OCI-M1 (cell line): ENCODE measurements around the gene TMC1.
A peak's percentile ranks its signal among the peaks of the same experiment; 100 is the strongest.
"Not testable (repeated sequence)": the region's sequence is repeated elsewhere in the genome, so short reads cannot be mapped to it uniquely, and the experiment has no call there.

Source experiments
- DNase-seq: peaks from one replicate; lab custom pipeline; 2025; lab: John Stamatoyannopoulos, UW

Gene TMC1

DNA sequence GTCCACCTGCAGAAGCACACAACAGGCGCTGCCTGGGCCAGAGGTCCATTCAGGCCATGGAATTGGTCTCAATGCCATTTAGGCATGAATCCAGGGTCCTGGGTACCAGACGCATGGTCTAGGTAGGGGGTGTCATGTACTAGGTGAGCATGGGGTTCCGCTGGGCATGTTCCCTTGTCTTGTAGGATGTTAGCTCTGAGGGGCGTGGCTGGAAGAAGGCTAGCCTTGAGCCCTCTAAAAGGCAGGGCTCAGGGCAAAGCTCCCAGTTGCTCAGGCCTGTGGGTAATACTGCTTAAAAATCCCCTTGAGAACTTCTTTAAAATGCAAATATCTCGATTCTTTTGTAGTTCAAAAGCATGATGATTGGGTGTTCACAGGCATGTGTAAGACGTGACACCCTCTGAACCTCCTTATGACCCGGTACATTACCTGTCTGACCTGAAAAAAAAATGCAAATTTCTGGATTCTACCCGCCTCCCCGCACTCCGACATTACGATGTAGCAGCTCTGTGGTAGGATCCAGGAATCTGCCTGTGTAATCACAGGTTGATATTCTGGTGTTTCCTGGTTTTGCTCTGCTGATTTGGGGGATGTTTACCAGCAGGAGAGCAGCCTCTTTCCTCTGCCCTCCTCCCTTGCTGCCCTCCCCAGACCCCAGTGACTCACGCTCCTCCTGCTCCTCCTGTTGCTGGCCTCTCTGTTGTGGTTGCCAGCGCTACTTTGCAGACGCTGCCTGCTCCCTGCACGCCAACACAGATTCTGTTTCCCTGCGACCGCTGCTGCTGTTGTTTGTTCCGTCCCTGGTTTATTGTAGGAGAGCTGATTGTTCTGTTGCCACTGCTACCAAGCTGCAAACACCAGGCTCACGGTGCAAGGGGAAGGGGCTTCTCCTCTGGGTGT, 5.7 kb downstream of the TMC1 start:
- no peak for DNase-seq

DNA sequence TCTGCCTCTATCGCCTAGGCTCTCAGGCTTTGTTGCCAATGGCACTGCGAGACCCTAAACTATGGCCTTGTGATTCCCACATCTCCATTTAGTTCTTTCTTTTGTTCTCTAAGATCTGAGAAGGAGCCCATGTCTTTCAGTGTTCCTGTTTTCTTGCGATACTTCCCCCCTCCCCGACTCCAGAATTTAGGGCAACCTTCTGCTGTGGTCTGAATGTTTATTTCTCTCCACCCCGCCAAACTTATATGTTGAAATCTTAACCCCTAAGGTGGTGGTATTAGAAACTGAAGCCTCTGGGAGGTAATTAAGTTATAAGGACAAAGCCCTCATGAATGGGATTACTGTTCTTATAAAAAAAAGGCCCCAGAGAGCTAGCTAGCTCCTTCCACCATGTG, 6.4 kb downstream of the TMC1 start:
- no peak for DNase-seq

- DNase-seq = peak; percentile 31
These were observed 8.1 kb downstream of the TMC1 start for GRCh38 chr9:72529531-72529930.

GRCh38 chr9:72533322-72533721, 11.9 kb downstream of the TMC1 start:
- DNase-seq = no peak

DNA sequence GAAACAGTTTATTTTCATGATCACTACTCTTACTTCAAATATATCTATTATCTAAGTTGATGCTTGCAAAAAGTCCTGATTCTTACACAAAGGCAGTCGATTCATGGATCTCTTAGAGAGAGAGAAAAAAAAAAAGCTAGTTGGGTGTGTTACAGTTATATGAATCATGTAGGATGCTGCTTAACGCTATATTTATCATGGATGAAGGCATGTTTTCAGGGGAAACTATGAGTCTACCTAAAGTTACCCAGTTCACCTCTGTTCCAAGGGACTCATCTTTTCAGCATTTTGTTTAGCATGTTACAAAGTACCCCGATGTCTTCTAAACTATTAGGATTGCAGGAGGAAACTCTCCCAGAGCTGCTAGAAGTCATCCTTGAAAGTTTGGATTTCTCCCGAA, 13.5 kb downstream of the TMC1 start:
- no peak for DNase-seq

GRCh38 chr9:72537011-72537545, 15.7 kb downstream of the TMC1 start:
- DNase-seq = no peak

DNA sequence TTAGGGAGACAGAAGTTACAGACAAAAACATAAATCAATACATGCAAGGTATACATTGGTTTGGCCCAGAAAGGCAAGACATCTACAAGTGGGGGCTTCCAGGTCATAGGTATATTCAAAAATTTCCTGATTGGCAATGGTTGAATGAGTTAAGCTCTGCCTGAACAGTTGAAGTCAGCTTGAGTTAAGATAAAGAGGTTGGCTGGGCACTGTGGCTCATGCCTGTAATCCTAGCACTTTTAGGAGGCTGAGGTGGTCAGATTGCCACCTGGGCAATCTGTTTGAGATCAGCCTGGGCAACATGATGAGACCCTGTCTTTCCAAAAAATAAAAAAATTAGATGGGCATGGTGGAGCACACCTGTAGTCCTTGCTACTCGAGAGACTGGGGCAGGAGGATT, 16.3 kb downstream of the TMC1 start:
- no peak for DNase-seq

- no peak for DNase-seq
These were observed 17.7 kb downstream of the TMC1 start for GRCh38 chr9:72538921-72539702.

GRCh38 chr9:72539824-72540347, 18.5 kb downstream of the TMC1 start:
- DNase-seq = peak; percentile 92

DNA sequence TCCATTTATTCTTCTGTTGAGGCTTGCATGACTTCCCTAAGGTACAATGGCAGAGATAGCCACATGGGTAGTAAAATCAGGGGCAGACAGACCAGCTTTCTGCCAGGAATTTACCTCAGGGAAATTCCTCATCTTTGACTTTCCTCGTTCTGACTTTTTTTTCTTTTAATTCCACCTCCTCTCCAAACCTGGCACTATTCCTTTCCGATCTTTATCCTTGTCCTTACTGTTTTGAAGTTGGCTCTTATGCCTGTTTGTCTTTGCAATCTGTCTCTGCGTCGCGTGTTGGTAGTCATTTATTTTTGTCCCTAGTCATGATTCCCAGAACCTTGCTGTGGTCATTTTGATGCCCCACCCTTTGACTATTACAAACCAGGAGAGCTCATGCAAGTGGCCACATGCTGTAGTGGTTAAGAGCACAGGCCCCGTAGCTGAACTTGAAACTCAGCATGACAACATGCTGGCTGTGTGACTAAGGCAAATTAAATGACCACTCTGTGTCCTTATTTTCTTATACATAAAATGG, 19.0 kb downstream of the TMC1 start:
- DNase-seq = peak; percentile 93

- DNase-seq = not testable (repeated sequence)
These were observed 21.1 kb downstream of the TMC1 start for GRCh38 chr9:72542537-72542833.

DNA sequence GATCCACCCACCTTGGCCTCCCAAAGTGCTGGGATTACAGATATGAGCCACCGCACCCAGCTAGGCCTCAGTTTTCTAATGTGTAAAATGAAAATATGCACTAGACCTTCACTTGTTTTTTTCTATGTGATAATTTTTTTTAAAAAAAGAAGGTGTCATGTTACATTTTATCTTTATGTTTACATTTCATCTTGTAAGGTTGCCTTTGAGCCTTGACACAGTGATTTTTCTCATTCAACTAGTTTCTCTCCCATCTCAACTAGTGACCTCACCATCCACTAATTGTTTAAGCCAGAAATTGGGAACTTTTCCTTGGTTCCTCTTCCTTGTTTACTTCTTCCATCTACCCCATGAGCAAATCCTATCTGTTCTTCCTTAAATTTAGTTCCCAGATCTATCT, 21.5 kb downstream of the TMC1 start:
- DNase-seq = peak; percentile 26

DNA sequence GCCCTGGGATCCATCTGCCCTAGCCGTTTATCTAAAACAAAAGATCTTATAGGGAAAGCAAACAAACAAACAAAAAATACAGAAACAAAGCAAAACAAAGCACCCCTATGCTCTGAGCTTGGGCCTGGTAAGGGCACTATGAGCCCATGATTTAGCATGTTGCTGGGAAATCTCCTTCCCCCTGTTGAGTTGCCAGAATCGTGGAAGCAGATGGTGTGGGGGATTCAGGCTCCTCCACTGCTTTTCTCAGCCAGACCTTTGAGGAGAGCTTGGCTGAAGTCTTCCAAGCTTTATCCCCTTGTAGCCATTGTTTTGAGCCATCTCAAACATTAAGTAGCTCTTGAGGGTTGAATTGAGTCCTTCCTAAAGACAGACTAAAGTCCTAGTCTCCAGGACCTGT, 29.9 kb downstream of the TMC1 start:
- no peak for DNase-seq

GRCh38 chr9:72552356-72552755, 30.9 kb downstream of the TMC1 start:
- no peak for DNase-seq

- DNase-seq = no peak
These were observed 32.8 kb downstream of the TMC1 start for GRCh38 chr9:72554221-72554641.

DNA sequence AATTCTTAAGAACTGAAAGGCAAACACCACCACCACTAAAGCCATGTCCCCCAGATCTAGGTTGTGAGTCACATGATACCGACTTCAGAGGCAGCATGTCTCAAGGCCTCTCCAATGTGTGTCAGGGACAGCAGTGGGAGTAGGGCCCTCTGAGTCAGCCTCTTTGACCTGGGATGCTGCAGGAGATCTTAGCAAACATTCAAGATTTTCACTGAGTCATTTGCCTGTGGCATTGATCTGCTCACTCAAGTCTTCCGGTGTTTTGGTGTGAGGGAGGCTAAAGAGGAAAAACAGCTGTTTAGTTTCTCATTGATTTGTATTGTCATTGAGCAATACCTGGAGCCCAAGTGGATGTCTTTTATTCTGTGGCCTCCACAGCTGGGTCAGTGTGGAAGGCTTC, 36.1 kb downstream of the TMC1 start:
- DNase-seq = peak; percentile 80

GRCh38 chr9:72560086-72560485, 38.7 kb downstream of the TMC1 start:
- DNase-seq = no peak

DNA sequence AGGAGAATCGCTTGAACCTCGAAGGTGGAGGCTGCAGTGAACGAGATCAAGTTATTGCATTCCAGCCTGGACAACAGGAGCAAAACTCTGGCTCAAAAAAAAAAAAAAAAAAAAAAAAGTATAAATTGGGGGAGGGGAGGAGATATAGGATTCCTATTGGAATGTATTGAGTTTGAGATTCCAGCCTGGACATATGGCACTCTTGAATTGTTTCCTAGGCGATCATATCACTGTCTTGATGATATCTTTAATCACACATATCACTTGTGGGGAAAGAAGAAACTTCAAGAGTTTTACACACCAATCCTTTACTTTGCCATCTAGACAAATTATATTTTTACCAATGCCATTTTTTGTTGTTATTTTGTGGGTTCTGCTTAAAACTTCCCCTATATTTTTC, 42.4 kb downstream of the TMC1 start:
- no peak for DNase-seq

GRCh38 chr9:72564479-72565281, 43.3 kb downstream of the TMC1 start:
- DNase-seq = peak; percentile 12

DNA sequence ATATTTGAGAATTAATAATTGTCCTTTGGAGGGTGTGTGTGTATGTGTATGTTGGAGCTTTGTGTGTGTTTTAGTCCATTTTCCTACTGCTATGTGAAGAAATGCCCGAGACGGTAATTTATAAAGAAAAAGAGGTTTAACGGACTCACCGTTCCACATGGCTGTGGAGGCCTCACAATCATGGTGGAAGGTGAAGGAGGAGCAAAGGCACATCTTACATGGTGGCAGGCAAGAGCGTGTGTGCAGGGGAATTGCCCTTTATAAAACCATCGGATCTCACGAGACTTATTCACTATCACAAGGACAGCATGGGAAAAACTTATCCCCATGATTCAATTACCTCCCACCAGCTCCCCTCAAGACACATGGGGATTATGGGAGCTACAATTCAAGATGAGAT, 44.1 kb downstream of the TMC1 start:
- no peak for DNase-seq

- peak; percentile 33 for DNase-seq
These were observed 52.9 kb downstream of the TMC1 start for GRCh38 chr9:72574156-72574810.
